ENCODE measurements around the gene RELN.

RELN gene

GRCh38 chr7:103889451-103889850 is 100.0 kb downstream of the RELN start:
- DNase-seq = no peak

GRCh38 chr7:103888603-103889153 is 100.8 kb downstream of the RELN start:
- DNase-seq = no peak

DNA sequence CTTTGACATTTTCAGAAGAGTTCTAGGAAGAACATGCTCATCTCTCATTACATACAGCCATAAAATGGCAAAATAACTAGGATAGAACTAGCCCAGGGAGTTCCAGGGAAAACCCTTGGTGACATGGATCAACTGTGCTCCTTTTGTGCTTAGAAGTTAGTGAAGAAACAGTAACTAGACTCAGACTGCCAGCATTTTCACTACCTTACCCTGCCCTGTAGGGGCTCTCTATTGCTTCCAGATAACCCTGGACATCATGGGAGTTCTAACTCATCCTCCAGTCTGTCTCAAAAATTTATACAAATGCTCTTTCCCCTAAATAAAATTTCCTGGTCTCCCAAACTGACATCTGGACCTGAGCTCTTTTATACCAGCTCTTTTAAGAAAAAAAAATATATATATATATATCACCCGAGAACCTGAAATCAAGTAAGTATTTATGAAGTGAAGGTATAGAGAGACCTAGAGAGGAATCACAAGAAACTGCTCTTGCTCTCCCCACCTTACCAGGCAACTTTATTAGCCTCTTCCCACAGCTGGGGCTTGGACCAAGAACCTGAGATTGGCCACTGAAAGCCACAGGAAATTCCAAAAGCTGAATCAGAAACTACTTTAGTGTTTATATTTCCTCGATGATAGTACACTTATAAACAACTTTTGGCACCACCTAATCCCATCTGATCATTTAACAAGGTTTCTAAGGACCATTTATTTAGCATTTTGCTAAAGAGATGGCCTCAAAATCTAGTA is 101.4 kb downstream of the RELN start:
- no peak for DNase-seq

DNA sequence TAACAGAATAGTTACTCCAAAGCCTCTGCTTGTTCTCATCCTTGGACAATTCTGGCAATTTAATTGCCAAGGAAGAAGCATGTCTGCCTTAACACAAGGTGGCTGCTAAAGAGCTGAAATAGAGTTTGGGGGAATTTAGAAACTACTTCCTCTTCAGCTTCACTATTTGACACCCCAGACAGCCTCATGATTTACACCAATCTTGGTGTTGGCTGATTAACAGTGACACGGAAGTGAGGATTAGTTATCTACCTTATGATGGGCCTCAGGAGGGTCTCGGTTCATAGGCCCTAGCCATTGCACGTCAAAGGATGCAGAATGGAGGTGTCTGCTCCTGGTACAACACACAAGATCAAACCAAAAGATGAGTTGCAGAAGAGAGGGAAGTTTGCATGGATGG is 102.4 kb downstream of the RELN start:
- DNase-seq = no peak

- DNase-seq = no peak
These were observed 109.4 kb downstream of the RELN start for GRCh38 chr7:103879928-103880600.

DNA sequence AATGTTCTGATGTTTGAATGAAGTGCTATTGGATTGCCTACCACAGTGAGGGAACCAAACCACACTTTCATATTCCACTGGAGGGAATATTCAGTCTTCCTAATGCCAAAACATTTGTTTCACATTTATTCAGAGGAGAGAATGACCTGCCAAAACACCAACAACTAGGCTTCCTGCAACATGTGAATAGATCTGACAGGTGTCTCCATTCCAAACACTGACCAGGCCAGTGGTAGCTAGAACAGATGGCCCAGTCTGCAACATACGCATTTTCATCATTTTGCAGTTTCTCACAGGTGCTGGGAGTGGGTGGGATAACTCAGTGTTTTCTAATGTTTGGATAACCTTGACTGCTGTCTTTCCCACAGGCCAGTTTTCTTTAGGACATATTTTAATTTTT is 110.0 kb downstream of the RELN start:
- DNase-seq = no peak

DNA sequence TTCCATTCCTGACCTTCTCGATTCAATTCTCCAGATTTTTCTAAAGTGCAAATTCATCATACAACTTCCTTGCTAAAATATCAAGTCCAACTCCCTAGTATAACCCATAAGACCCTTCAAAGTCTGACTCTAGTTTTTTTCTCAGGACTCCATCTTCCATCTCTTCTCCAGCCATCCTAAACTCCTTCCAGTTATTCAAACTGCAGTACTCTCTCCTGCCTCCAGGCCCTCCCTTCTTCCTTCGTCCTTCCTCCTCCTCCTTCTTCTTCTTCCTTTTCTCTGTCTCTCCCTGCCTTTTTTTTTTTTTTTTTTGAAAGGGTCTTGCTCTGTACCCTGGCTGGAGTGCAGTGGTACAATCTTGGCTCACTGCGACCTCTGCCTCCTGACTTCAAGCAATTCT is 111.9 kb downstream of the RELN start:
- no peak for DNase-seq

GRCh38 chr7:103875718-103876117 is 113.7 kb downstream of the RELN start:
- no peak for DNase-seq

DNA sequence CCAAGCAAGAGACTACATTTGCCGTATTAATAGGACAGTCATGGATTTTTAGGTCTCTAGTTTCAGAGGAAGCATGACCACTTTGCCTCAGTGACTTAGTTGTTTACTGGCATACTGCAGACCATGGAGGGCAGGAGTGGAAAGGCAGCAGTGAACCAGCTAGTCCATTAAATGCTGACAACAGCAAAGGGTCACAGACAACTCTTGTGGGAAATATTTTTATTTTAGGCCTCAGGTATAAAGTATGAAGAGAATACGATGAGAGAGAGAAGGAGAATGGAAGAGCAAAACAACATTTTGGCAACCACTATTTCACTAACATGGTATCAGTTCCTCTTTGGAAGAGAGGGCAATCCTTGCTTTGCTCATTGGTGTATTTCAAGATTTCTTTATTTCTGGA is 118.0 kb downstream of the RELN start:
- no peak for DNase-seq

- DNase-seq = no peak
These were observed 118.8 kb downstream of the RELN start for GRCh38 chr7:103870664-103871063.

DNA sequence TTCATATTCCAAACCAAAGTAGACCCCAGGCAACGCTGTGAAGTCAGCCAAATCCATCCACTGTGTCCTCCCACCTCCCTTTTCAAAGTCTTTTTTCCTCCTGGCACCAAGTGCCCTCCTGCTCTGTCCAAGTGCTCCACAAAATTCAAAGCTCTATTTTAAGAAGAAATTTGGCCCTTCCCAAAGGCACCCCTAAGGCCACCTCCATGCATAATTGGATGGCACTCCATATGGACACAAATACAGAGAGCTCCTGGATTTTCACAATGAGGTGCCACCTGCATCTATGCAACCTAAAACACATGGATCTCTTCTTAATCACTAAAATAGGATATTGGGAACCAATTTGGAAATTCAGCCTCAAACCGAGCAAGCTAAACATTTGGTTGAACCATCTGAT is 121.6 kb downstream of the RELN start:
- DNase-seq = no peak

DNA sequence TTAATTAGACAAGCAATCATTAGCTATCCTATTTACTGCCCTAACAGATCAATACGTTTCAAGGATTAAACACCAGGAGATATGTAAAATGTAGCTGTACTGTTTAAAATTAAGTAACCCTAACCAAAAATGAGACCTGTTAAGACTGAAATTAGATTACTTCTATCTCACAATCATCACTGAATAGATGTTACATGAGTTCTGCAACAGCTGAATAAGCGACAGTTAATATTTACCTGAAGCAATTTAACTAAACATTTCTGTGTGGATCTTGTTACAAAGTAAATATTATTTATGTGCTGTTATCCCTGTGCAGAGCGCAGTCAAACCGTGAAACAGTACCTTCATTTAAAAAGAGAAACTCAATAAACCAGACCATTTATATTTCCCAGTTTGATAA is 122.5 kb downstream of the RELN start:
- DNase-seq = no peak

GRCh38 chr7:103865442-103865841 is 124.0 kb downstream of the RELN start:
- DNase-seq = no peak

DNA sequence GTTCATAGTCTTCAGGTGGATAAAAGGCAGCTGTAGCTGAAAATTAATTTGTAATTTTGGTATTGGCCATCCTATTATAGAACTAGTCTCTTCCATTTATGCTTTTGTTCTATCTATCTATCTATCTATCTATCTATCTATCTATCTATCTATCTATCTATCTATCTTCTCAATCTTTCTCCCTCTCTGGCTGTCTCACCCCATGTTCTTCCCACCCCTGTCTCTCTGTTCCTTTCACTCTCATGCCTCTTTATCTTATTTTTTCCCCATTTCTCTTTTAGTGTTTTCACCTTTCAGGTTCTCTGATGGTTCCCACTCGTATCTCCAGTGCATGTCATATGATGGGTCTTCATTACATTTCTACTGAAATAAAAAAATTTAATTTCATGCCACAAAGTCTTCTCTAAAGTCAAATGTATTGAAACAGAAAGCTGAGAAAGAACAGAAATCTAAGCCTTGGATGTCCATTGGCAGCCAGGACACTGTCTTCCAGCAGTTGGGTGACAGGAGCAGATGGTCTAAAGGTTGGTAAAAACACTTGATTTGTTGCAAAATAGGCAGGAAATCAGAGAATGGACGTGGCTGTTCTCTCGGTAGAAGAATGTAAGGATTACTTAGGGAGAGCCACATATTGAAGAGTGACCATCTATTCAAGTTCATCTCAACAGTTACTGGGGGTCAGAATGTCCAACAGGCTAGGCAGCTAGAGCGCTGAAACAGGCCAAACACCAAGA is 127.0 kb downstream of the RELN start:
- DNase-seq = no peak

DNA sequence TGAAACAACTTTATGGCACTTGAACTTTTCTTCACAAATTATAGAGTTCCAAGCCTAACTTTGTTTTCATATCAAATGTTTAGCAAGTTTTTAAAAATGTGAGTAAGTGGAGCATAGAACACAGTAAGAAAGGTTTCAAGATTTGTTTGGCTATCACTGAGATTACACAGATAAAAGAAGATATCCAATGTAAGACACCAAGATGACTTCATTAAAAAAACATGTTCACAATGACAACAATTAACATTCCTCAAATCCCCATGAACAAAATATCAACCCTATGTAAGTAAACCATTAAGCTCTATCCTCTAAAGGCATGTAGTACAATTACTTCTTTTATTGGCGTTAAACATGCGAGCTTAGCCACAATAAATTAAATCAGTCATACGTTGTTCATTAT is 129.7 kb downstream of the RELN start:
- DNase-seq = no peak

DNA sequence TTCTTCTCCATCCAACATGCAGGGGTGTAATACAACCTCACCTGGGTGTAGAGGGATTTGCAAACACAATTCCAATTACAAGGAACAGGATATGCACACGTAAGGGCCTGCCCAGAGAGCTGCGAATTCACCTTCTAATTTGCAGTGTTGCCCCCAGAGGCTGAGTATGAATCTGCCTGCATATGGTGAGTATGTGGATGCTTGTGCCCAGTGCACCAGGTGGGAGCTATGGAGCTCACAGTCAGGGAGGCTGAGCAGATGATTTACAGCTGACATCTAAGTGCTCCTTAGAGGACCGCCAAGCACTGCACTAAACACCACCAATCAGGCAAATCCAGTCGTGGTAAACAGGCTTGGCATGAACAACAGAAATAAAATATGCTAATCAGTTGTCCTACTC is 132.0 kb downstream of the RELN start:
- no peak for DNase-seq

- no peak for DNase-seq
These were observed 132.5 kb downstream of the RELN start for GRCh38 chr7:103856929-103857328.

DNA sequence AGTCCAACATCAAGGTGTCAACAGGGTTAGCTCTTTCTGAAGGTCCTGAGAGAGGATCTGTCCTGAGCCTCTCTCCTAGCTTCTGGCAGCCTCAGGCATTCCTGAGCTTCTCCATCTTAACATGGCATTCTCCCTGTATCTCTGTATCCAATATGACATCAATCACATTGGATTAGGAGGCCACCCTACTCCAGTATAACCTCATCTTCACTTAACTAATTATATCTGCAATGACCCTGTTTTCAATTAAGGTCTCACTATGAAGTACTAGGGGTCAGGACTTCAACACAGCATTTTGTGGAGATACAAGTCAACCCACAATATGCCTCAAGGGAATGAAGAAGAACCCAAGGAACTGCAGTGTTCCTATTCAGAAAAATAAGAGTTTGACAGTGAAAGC is 133.8 kb downstream of the RELN start:
- DNase-seq = no peak

DNA sequence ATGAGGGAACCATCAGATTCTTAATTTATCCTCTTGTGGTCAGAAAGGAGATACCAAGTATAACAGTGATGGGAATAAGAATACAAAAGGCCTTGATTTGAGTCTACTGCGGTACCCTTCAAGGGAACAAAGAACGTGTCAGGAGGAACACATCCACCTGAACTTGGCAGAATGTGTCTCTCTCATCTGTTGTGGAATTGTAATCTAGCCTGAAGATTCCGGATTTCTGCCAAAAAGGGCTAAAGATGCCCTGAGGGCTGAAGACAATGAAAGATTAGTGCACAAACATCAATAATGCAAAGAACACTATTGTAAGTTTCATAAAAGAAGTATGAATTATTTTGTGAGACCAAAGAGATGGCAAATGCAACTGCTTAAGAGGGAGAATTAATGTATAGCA is 134.8 kb downstream of the RELN start:
- no peak for DNase-seq

DNA sequence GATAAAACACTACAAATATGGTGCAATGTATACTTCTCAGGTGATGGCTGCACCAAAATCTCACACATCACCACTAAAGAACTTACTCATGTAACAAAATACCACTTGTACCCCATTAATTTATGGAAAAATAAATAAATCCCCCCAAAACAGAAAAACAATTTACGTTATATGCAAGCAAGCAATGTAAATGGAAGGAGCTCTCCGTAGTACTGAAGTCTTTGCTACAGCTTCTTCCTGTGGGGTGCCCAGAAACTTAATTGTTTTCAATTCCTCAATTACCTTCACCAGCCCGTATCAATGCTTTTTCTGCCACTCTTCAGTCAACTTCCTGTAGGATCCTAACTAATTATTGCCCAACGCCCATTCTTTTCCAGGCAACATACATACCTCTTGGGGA is 138.1 kb downstream of the RELN start:
- peak; percentile 49 for DNase-seq

DNA sequence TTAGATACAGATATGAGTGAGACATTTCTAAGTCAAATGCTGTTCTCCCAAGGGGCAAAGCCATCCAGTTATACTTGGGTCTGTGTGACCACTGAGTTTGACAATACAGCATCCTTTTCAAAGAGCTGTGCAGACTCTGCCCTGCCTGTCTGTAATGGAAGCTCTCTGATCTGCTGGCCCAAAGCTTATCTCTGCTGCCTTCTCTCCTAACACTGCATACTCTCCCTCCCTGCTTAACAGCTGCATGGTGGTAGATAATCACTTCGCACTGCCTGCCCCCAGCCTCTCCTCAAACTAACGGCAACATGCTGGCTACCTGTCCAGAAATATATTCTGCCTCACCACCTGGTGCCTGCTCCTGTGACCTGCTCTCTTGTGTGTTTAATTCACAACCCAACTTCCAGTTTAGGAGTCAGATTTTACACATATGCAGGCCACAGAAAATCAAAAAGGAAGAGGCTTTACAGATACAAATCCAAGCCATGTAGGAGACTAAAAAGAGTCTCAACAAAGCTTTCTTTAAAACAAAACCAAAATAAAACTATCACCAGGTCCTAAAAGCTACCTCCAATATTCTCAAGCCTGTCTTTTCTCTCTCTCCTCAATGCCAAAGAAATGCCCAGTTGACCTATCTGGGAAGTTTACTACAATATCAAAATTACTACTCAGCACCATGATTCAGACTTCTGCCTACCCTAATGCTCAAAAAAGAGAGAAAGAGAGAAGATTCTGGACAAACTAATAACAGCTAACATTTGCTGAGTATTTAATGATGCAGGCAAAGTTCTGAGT is 145.6 kb downstream of the RELN start:
- peak; percentile 60 for DNase-seq

DNA sequence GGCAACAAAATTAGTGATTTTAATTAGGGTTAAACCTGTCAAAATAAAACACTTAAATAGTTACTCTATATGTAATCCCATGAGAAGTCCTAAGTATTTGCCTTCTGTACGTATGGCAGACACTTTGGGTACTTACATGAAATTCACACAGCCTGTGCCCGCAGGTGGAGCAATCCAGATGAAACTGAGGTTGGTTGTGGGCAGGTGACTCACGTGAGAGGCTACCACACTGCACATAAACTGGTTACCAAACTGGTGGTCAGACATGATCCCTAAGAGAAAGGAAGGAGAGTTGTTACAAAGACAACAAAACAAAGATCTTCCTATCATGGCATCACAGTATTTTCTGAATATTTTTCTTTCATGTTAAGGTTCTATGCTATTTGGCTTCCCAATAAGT is 156.1 kb downstream of the RELN start:
- DNase-seq = no peak

DNA sequence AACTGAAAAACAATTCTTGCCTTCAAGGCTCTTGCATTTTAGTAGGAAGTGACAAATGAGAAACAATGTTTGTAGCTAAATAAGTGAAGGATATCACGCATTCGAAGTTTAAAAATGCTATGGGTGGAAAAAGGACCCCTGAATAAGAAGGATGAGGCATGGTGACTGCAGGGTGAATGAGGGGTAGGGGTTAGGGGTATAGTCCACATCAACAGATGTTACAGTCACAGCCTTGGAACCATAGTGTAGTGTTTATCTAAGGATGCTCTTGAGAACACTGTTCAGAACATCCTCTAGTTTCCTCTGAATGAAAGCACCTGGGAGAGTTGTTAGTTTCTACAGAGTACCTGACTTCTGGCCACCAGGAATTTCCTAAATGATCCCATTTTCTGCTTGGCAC is 157.0 kb downstream of the RELN start:
- no peak for DNase-seq

All from hematopoietic multipotent progenitor cell treated with erythropoietin and hydrocortisone succinate and interleukin-3 and kit ligand, for 4 days (in vitro differentiated cells).